ENCODE results near the gene TTC28.
"Not testable (repeated sequence)": the region's sequence is repeated elsewhere in the genome, so short reads cannot be mapped to it uniquely, and the experiment has no call there.

TTC28 gene

GRCh38 chr22:28484662-28485061, 195.0 kb downstream of the TTC28 start:
- no peak for DNase-seq (ENCODE audit: low read depth)

- no peak for DNase-seq (ENCODE audit: low read depth)
Observed at GRCh38 chr22:28481725-28482124, 197.9 kb downstream of the TTC28 start.

GRCh38 chr22:28480000-28480715, 199.5 kb downstream of the TTC28 start:
- no peak for DNase-seq (ENCODE audit: low read depth)

- no peak for DNase-seq (ENCODE audit: low read depth)
Observed at GRCh38 chr22:28478564-28478963, 201.1 kb downstream of the TTC28 start.

DNA sequence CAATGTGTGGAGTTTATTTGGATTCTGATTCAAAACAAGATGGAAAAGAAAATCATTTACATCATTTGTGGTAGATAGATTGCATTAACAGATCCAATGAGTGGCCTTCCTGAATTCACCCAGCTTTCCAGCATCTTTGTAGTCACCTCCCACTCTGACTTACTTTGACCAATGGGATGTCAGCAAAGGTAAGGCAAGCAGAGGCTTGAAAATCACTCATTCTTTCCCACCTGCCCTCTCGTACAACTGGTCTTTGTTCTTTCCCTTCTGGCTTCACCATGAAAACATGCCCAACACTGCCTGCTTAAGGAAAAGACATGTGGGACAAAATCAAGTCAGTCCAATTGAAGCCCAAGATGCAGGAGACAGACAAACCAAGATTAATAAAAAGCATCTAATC, 202.1 kb downstream of the TTC28 start:
- no peak for DNase-seq (ENCODE audit: low read depth)

DNA sequence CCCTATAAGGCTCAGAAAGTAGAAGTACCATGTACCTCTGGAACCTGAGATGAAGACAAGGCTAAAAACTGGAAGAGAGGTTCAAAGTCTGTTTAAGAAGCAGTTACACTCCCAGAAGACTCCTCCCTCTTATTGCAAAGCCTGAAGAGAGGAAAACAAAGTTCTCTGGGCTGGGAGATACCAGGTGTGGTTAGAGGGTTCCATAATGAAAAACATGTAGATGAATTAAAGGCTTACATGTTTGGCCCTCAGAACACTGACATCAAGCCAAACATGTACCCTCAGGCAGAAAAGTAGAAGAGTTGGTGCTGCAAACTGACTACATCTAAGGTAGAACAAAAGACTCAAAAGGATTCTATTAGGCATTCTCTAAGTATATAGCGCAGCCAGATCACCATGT, 205.3 kb downstream of the TTC28 start:
- no peak for DNase-seq (ENCODE audit: low read depth)

GRCh38 chr22:28473258-28473657, 206.4 kb downstream of the TTC28 start:
- no peak for DNase-seq (ENCODE audit: low read depth)

GRCh38 chr22:28467055-28467454, 212.6 kb downstream of the TTC28 start:
- not testable (repeated sequence) for DNase-seq (ENCODE audit: low read depth)

DNA sequence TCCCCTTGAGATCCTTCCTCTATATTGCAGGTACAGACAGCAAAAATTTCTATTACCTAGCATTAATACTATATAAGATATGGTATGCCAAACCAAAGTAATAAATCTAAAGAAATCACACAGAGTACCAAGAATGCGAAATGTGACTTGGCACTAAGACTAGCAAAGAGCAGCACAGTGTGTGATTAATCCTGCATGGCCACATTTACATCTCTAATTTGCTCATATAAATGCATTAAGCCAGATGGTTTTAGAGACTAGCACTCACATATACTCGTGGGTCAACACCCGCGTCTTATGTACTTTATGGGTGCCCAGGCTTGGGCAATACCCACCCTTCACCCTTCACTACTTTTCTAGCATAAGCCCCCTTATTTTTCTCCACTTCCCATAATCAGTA, 213.2 kb downstream of the TTC28 start:
- DNase-seq (ENCODE audit: low read depth) = no peak

GRCh38 chr22:28465841-28466240, 213.8 kb downstream of the TTC28 start:
- no peak for DNase-seq (ENCODE audit: low read depth)

DNA sequence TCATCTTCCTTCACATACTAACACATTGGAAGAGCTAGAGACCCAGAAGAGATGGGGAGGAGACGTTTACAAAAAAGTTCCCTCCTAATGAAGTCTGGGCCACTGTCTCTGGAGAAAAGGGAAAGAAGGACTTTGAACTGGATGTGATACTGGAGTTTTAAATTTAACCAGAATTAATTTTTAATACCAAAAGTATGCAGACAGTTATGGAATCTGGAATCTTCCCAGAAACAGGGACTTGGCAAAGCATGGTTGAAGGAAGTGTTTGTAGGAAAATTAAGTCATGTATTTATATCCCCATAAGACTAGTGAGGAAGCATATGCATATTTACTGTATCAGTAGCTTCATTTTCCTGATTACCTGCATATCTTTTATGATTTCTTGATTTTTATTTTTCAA, 215.5 kb downstream of the TTC28 start:
- no peak for DNase-seq (ENCODE audit: low read depth)

DNA sequence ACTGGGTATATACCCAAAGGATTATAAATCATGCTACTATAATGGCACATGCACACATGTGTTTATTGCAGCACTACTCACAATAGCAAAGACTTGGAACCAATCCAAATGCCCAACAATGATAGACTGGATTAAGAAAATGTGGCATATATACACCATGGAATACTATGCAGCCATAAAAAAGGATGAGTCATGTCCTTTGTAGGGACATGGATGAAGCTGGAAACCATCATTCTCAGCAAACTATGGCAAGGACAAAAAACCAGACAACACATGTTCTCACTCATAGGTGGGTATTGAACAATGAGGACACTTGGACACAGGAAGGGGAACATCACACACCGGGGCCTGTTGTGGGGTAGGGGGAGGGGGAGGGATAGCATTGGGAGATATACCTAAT, 216.2 kb downstream of the TTC28 start:
- not testable (repeated sequence) for DNase-seq (ENCODE audit: low read depth)

DNA sequence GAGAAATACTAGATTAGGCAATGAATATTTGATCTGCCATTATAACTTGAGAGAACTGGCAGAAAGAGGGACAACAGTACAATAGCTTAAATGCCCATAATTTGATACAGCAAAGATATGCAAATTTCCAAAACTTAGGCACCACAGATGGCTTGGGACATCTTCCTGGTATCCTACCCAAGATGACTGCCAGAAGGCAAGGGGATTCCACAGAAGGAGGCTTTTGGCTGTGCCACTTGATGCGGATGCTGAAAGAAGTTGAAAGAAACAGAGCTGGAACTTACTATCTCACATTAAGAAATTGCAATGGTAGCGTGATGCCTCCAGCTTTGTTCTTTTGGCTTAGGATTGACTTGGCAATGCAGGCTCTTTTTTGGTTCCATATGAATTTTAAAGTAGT, 216.7 kb downstream of the TTC28 start:
- no peak for DNase-seq (ENCODE audit: low read depth)

DNA sequence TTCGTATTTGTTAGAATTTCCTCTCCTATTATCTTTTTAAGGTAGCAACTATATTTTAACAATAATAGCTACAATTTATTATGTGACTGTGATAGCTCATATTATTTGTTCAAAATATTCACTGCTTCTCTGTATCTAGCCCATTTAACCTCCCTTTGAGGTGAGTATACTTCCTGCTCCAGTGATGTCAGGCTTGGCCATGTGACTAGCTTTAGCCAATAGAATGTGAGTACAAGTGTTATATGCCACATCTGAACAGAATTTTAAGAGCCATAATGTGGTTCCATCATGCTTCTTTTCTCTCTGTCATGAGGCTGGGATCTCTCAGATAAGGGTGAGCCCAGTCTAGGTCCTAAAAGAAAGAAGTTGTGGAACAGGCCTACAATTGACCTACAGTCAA, 217.6 kb downstream of the TTC28 start:
- DNase-seq (ENCODE audit: low read depth) = no peak

DNA sequence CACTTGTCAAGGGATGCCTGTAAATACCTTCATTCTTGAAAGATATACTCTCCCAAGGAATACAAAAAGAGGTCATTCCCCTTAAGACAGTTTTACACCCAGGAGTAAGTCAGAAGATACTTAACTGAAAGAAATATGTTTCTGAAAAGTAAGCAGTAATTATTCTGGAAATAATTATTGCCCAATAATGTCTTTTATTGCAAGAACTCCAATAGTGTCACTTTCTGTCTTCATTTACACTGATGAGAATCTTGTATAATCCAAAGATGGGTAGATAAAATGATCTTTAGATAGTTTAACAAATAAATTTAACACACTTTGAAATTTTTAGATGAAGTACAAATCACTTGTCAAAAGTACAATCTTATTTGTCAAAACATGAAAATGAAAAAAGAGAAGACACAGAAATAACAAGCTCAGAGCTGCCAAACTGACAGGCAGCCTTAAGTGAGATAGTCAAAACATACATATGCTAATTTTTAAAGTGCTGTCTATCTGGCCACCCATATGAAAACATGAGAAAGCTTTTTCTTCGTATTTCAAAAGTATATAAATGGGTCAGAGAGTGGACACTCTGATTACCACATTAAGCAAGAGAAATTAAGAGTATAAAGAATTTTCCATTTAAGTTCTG, 225.1 kb downstream of the TTC28 start:
- DNase-seq (ENCODE audit: low read depth) = no peak

DNA sequence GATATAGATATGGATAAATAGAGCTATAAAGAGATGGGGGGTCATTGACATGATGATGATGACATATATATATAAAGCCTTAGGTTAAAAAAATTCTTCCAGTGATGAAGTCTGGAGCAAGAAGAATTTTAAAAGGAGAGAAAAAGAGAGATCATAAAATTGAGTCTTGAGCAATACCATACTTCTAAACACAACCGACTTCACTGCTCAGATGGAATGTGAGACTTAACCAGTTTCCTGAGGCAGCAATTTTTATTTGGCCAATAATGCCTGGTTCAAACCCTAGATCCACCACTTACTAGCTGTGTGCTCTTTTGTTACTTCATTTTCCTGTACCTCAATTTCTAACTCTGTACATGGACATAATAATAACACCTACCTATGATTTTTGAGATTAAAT, 229.5 kb downstream of the TTC28 start:
- DNase-seq (ENCODE audit: low read depth) = no peak

- DNase-seq (ENCODE audit: low read depth) = no peak
Observed at GRCh38 chr22:28449041-28449440, 230.6 kb downstream of the TTC28 start.

- no peak for DNase-seq (ENCODE audit: low read depth)
Observed at GRCh38 chr22:28448625-28449024, 231.0 kb downstream of the TTC28 start.

DNA sequence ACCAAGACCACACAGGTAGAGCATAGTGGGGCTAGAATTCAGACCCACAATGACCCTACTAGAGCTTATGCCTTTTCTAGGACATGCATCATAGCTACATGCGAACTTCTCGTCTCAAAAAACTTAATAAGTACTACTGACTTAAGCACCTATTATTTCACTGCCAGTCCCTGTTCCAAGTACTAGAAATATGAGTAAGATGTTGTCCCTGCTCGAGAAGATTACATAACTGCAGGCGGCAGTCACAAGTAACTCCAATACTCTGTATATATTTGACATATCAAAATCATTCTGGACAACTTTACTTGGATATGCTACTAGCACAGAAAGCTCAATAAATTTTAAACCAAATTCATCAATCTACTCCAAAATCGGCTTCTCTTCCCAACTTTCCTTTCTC, 235.0 kb downstream of the TTC28 start:
- DNase-seq (ENCODE audit: low read depth) = no peak

DNA sequence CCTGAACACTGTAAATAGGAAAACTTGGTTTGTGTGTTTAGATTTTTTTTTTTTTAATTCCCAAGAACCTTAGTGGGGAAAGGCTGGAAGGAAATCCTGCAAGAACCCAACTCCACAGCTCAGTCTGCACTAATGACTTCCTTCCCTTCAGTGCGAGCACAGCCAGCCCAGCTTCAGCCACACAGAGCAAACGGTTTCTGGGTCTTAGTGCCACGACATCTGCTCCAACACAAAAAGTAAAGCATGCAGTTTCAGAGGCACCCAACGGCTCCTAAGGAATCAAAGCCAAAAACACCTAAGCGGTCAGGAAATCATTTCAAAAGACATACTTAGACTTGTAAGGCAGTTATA, 236.1 kb downstream of the TTC28 start:
- DNase-seq (ENCODE audit: low read depth) = peak; percentile 76

- peak; percentile 65 for DNase-seq (ENCODE audit: low read depth)
Observed at GRCh38 chr22:28442711-28443525, 236.7 kb downstream of the TTC28 start.

GRCh38 chr22:28442264-28442710, 237.4 kb downstream of the TTC28 start:
- peak; percentile 54 for DNase-seq (ENCODE audit: low read depth)

DNA sequence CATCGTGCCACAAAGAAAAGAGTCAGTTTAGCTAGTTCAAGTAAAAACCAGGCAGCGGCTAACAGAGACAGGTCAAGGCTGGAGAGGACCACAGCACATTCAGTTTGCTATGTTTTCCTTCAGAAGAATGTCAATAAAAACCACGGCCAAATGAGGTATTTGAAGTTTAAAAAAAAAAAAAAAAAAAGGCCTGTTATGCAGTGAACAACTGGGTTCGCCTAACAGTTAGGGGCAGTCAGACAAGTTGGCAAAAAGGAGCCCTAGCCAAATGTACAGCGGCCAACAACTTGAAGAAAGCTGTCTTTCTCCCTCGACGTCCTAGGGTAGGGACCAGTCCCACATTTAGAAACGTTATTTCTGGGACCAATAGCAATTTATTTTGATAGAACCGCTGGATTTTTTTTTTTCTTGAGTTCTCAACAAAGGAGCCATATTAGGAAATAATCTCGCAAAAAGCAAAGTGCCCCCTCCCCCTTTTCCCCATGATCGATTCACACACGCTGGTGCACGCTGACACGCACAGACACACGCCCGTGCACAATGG, 237.8 kb downstream of the TTC28 start:
- no peak for DNase-seq (ENCODE audit: low read depth)

Measured in fibroblast of gingiva (primary cell).